T-helper 2 cell treated with Interferon-gamma antibody and Interleukin-4, amounts not matched to agents 5 μg/mL and 100 μg/mL, for 36 hours (primary cell): ENCODE results near the gene DNAI7.
A peak's percentile ranks its signal among the peaks of the same experiment; 100 is the strongest.

Experiments used
- DNase-seq: peaks from one replicate; pipeline ENCODE4 v3.0.0; 2021; ENCODE audit warnings: low spot score
- H3K27ac Mint-ChIP-seq: one replicate; pipeline ENCODE4 v1.8.0; 2021; ENCODE audit warnings: mild to moderate bottlenecking, mixed read lengths
- H3K27me3 Mint-ChIP-seq: one replicate; pipeline ENCODE4 v1.8.0; 2021; ENCODE audit warnings: low read depth, mixed read lengths
- H3K36me3 Mint-ChIP-seq: one replicate; pipeline ENCODE4 v1.8.0; 2021; ENCODE audit warnings: low read depth, mixed read lengths
- H3K4me1 Mint-ChIP-seq: one replicate; pipeline ENCODE4 v1.8.0; 2021; ENCODE audit warnings: low read depth, mixed read lengths
- H3K4me3 Mint-ChIP-seq: one replicate; pipeline ENCODE4 v1.8.0; 2022; ENCODE audit warnings: mild to moderate bottlenecking, moderate library complexity, mixed read lengths
- H3K9me3 Mint-ChIP-seq: one replicate; pipeline ENCODE4 v1.8.0; 2021; ENCODE audit warnings: mixed read lengths

DNAI7 gene

GRCh38 chr12:25194214-25194613 is 746 bp downstream of the DNAI7 start:
- no peaks in the 10 kb centered on the region for H3K9me3 Mint-ChIP-seq
- no peaks in the 10 kb centered on the region for H3K36me3 Mint-ChIP-seq
- no peak for DNase-seq
- H3K27ac Mint-ChIP-seq: peak overlapping the region; percentile 93
- peaks cover 16% of the 10 kb centered on the region for H3K4me1 Mint-ChIP-seq
- H3K4me3 Mint-ChIP-seq: peak overlapping the region; percentile 99
- peaks cover 4% of the 10 kb centered on the region for H3K27me3 Mint-ChIP-seq

GRCh38 chr12:25190793-25191192 is 4.2 kb downstream of the DNAI7 start:
- Mint-ChIP-seq H3K9me3 (no peaks in the 10 kb centered on the region), H3K4me3 (no peak overlapping the region), H3K36me3 (no peaks in the 10 kb centered on the region), H3K27ac (no peak overlapping the region), H3K4me1 (peaks cover 30% of the 10 kb centered on the region), H3K27me3 (peaks cover 4% of the 10 kb centered on the region)
- no peak for DNase-seq

- H3K27ac Mint-ChIP-seq: no peak overlapping the region
- peaks cover 22% of the 10 kb centered on the region for H3K4me1 Mint-ChIP-seq
- H3K27me3 Mint-ChIP-seq: peaks cover 4% of the 10 kb centered on the region
- no peak overlapping the region for H3K4me3 Mint-ChIP-seq
- no peaks in the 10 kb centered on the region for H3K36me3 Mint-ChIP-seq
- DNase-seq: no peak
- H3K9me3 Mint-ChIP-seq: no peaks in the 10 kb centered on the region
Observed at GRCh38 chr12:25189656-25190055, 5.3 kb downstream of the DNAI7 start.

GRCh38 chr12:25187781-25188180 is 7.2 kb downstream of the DNAI7 start:
- Mint-ChIP-seq H3K27ac (no peak overlapping the region), H3K27me3 (peaks cover 10% of the 10 kb centered on the region), H3K4me1 (peaks cover 16% of the 10 kb centered on the region), H3K4me3 (no peak overlapping the region), H3K9me3 (no peaks in the 10 kb centered on the region), H3K36me3 (no peaks in the 10 kb centered on the region)
- no peak for DNase-seq

- no peaks in the 10 kb centered on the region for H3K9me3 Mint-ChIP-seq
- peaks cover 16% of the 10 kb centered on the region for H3K4me1 Mint-ChIP-seq
- peak overlapping the region; percentile 27 for H3K27ac Mint-ChIP-seq
- peak overlapping the region; percentile 49 for H3K4me3 Mint-ChIP-seq
- no peak for DNase-seq
- H3K27me3 Mint-ChIP-seq: peaks cover 10% of the 10 kb centered on the region
- no peaks in the 10 kb centered on the region for H3K36me3 Mint-ChIP-seq
Observed at GRCh38 chr12:25186788-25187402, 8.1 kb downstream of the DNAI7 start.

GRCh38 chr12:25186038-25186787 is 8.7 kb downstream of the DNAI7 start:
- DNase-seq: no peak
- Mint-ChIP-seq H3K27me3 (peaks cover 10% of the 10 kb centered on the region), H3K27ac (peak overlapping the region; percentile 49), H3K4me1 (peaks cover 16% of the 10 kb centered on the region), H3K36me3 (no peaks in the 10 kb centered on the region), H3K9me3 (no peaks in the 10 kb centered on the region), H3K4me3 (peak overlapping the region; percentile 58)

GRCh38 chr12:25184132-25184531 is 10.8 kb downstream of the DNAI7 start:
- Mint-ChIP-seq H3K4me1 (peaks cover 16% of the 10 kb centered on the region), H3K27me3 (peaks cover 21% of the 10 kb centered on the region), H3K4me3 (no peak overlapping the region), H3K27ac (no peak overlapping the region), H3K9me3 (peaks cover 4% of the 10 kb centered on the region), H3K36me3 (no peaks in the 10 kb centered on the region)
- DNase-seq: no peak

- H3K27me3 Mint-ChIP-seq: peaks cover 21% of the 10 kb centered on the region
- H3K4me3 Mint-ChIP-seq: no peak overlapping the region
- no peak for DNase-seq
- H3K4me1 Mint-ChIP-seq: peaks cover 12% of the 10 kb centered on the region
- no peaks in the 10 kb centered on the region for H3K36me3 Mint-ChIP-seq
- H3K9me3 Mint-ChIP-seq: peaks cover 4% of the 10 kb centered on the region
- no peak overlapping the region for H3K27ac Mint-ChIP-seq
Observed at GRCh38 chr12:25182765-25183164, 12.2 kb downstream of the DNAI7 start.

GRCh38 chr12:25162866-25163265 is 32.1 kb downstream of the DNAI7 start:
- no peak overlapping the region for H3K4me3 Mint-ChIP-seq
- no peaks in the 10 kb centered on the region for H3K9me3 Mint-ChIP-seq
- no peak overlapping the region for H3K27ac Mint-ChIP-seq
- H3K27me3 Mint-ChIP-seq: peaks cover 12% of the 10 kb centered on the region
- no peaks in the 10 kb centered on the region for H3K36me3 Mint-ChIP-seq
- H3K4me1 Mint-ChIP-seq: no peaks in the 10 kb centered on the region
- no peak for DNase-seq

- Mint-ChIP-seq H3K4me3 (no peak overlapping the region), H3K36me3 (no peaks in the 10 kb centered on the region), H3K27ac (no peak overlapping the region), H3K9me3 (no peaks in the 10 kb centered on the region), H3K4me1 (peaks cover 2% of the 10 kb centered on the region), H3K27me3 (peaks cover 12% of the 10 kb centered on the region)
- no peak for DNase-seq
Observed at GRCh38 chr12:25156061-25156460, 38.9 kb downstream of the DNAI7 start.

- Mint-ChIP-seq H3K27ac (no peak overlapping the region), H3K9me3 (no peaks in the 10 kb centered on the region), H3K27me3 (peaks cover 8% of the 10 kb centered on the region), H3K36me3 (no peaks in the 10 kb centered on the region), H3K4me1 (peaks cover 2% of the 10 kb centered on the region), H3K4me3 (no peak overlapping the region)
- no peak for DNase-seq
Observed at GRCh38 chr12:25155022-25155576, 39.9 kb downstream of the DNAI7 start.

- peaks cover 2% of the 10 kb centered on the region for H3K4me1 Mint-ChIP-seq
- DNase-seq: no peak
- H3K27ac Mint-ChIP-seq: no peak overlapping the region
Observed at GRCh38 chr12:25152055-25152454, 42.9 kb downstream of the DNAI7 start.

GRCh38 chr12:25151476-25151875 is 43.5 kb downstream of the DNAI7 start:
- no peaks in the 10 kb centered on the region for H3K36me3 Mint-ChIP-seq
- H3K27ac Mint-ChIP-seq: no peak overlapping the region
- no peak for DNase-seq
- H3K9me3 Mint-ChIP-seq: no peaks in the 10 kb centered on the region
- H3K4me3 Mint-ChIP-seq: no peak overlapping the region
- peaks cover 2% of the 10 kb centered on the region for H3K27me3 Mint-ChIP-seq
- H3K4me1 Mint-ChIP-seq: peaks cover 2% of the 10 kb centered on the region

More at GRCh38 chr12:25152055-25152454, 42.9 kb downstream of the DNAI7 start:
- Mint-ChIP-seq H3K36me3 (no peaks in the 10 kb centered on the region), H3K27me3 (peaks cover 2% of the 10 kb centered on the region), H3K4me3 (no peak overlapping the region), H3K9me3 (no peaks in the 10 kb centered on the region)

- H3K4me1 Mint-ChIP-seq: peaks cover 2% of the 10 kb centered on the region
- H3K27ac Mint-ChIP-seq: no peak overlapping the region
- peaks cover 16% of the 10 kb centered on the region for H3K27me3 Mint-ChIP-seq
- H3K9me3 Mint-ChIP-seq: no peaks in the 10 kb centered on the region
- no peak for DNase-seq
- H3K36me3 Mint-ChIP-seq: no peaks in the 10 kb centered on the region
- no peak overlapping the region for H3K4me3 Mint-ChIP-seq
Observed at GRCh38 chr12:25146686-25147085, 48.3 kb downstream of the DNAI7 start.
